ENCODE data around the gene TRIP12. TPM values are rescaled to one million over a fixed set of nuclear protein-coding genes. Genes with fewer than 3 reads are reported as not detected.
"Not testable (repeated sequence)": the region's sequence is repeated elsewhere in the genome, so short reads cannot be mapped to it uniquely, and the experiment has no call there.

The TRIP12 gene
- polyA plus RNA-seq, 10 donors = 137 to 246 (median 174) TPM

DNA sequence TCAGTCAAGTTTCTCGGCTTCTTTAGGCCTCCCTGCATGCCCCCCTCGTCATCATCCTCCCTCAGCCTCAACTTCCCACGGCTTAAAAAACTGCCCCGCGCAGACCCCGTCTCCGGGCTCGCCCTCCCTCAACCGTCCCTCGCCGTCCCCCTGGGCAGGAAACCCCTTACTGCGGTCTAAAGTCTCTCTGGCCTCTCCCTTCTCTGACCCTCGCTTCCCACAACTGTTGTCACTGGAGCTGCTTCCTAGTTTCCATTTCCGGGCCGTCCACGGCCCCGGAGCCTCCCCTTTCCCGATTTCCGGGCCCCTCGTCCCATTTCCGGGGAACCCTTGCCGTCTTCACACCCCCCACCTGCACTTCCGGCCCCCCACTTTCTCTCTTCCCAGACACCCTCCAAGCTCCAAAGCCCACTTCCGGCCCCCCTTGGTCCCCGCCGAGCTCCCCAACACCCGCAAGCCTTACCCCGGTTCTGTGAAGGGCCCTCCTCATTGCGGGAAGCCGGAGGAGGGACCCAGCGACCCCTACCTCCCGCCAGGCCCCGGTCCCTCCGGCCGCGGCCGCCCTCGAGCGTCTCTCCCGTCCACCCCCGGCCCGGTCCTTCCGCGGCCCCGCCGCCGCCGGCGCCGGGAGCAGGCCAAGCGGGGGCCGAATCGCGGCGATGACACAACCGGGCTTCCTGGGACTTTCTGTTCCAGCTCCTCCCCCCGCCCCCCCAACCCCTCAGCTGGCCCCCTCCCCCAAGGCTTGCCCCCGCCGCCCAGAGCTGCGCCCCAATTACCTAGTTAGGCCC is 513 bp downstream of the TRIP12 start:
- DNase-seq = peak; percentile 54 to 88 (median 83)

DNA sequence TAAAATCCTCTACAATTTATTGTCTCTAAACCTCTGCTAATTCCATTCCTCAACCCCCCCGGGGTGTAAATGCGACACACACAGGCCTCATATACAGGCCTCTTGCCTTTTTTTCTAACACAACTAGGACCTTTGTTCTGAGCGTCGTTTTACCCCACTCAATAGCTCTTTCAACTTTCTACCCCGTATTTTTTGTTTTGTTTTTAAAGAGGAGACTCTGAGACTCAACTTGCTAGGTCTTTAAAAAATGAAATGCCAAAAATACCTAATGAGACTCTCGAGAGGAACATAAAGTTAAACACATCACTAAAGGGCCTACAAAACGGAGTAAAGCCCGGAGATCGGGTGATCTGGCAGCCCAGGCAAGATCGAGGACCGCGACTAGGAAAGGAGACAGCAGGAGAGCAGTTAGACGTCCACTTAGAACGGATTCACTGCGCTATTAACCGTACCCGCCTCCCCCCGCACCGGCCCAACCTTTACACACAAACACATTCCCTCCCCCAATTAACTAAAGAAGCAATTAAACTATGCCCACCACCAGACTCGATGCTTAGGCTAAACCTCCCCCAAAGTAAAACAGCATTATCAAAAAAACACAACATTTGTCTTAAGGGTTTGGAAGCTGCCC is 1.7 kb downstream of the TRIP12 start:
- DNase-seq = peak in 1 of 3 donors; percentile 14

DNA sequence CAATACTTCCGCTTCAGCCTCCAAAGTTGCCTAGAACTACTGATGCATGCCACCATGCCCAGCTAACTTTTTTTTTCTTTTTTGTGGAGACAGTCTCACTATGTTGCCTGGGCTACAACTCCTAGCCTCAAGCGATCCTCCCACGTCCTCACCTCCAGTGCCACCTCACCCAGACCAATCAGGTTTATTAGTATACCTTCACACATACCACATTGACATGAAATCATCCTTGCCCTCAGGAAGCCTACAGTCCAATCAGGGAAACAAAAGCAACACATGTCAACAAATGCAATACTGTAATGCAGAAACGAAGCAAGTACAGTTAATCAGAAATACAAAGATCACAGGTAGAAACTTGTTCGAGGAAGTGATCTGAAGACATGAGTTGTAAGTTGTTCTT is 4.0 kb downstream of the TRIP12 start:
- DNase-seq = no peak

DNA sequence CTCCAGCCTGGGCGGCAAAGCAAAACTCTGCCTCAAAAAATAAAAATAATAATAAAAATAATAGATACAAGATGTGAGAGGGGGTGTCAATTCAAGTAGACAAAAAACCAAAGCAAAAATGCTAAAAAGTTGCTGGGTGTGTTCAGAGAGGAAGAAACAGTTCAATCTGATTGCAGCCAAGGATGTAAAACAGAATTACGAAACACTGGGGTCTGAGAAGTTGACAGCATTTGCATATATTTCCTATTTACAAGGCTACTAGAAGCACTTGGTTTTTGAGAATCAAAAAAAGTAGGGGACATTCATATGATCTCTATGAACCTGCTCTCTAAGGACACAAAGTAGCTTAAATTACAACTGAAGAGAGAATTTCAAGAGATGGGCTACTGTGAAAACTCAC is 7.6 kb downstream of the TRIP12 start:
- DNase-seq = no peak

DNA sequence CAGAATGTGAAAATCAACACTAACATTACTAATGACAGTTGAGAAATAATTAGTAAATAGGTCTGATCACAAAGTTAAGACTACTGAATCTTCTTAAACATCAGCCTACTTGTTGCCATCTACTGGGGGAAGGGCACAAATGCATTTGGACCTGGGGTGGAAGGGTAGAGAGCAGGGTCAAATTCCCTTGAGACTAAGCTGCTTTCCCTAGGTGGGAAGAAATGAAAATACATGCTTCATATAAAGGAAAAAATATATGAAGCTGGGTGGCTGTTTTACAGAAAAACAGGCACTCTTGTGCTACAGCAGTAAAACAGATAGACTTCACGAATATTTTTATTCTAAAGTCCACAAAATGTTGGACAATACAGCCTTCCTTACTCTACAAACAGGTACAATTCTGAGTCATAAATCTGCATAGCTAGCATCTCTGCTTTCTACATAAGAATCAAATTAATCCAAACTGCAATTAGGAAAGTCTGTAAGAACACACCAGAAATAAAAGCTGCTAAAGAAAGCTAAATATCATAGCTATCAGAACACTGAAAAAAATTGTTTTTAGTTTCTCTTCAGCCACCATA is 10.9 kb downstream of the TRIP12 start:
- DNase-seq = no peak

DNA sequence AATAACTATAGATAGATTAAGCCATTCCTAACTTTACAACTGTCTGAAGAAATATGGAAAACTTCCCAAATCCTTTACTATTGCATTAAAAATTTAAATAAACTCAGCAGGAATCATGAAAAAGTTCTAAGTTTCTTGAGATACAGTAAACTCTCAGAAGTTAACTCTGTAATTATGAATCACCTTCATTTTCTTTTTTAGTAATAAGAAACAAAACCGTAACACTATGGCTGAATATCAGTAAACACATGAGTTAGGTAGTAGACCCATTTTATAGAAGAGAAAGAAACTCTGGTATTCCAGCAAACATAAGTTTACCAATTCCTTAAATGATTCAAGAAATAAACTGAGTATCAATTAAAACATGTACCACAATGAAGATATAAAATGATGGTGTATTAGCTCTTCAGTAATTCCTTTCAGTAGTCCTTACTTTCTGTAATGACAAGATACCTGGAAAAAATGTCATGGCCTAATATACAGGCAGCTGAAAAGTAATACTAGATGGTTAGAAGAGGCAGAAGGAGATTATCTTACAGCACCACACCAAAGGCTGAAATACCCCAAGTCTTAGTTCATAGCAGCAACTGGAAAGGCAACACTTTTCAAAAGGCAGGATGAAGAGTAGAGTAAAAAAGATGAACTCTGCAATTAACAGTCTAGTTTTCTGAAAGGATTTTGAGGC is 11.5 kb downstream of the TRIP12 start:
- no peak for DNase-seq

DNA sequence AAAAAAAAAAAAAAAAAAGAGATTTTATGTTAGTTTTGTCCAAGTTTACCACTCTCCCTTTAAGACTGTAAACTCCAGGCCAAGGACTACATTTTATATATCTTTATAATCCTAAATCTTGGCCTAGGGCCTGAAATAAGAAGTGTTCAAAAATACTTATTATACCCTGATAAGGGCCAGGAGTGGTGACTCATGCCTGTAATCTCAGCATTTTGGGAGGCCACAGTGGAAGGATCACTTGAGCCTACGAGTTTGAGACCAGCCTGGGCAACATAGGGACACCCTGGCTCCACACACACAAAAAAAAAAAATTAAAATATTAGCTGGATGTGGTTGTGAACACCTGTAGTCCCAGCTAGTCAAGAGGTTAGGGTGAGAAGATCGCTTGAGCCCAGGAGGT is 12.7 kb downstream of the TRIP12 start:
- DNase-seq = no peak

DNA sequence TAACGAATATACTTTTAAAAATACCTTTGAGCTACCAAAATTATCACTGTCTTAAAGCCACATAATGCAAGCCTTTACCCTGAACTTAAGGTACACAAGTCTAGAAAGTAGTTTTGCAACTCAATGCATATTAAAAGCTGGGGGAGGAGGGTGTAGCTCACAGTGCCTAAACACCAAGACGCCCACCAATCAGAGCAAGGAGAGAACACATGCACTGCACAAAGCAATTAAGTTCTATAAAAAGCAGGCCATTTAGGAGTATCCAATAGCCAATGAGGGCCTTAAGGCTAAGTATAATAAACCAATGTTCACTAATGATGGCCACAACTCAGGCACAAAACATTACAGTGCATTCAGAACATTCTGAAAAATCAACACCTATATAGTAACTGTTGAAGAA is 16.2 kb downstream of the TRIP12 start:
- DNase-seq = no peak

DNA sequence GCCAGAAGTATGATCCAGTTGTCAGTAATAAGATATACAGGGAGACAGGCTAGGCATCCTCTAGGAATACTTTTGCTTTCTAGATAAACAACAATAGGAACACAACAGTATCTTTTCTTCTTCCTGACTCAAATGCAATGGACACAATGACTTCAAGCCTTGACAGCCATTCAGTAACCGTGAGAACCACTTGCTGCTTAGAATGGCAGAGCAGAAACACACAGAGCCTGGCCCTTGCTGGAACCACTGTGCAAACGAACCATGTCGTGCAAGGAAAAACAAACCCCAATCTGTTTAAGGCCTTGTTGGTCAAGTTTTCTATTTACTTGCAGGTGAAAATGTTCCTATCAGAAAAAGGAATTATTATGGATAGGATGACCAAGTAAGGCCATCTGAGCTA is 18.8 kb downstream of the TRIP12 start:
- no peak for DNase-seq

DNA sequence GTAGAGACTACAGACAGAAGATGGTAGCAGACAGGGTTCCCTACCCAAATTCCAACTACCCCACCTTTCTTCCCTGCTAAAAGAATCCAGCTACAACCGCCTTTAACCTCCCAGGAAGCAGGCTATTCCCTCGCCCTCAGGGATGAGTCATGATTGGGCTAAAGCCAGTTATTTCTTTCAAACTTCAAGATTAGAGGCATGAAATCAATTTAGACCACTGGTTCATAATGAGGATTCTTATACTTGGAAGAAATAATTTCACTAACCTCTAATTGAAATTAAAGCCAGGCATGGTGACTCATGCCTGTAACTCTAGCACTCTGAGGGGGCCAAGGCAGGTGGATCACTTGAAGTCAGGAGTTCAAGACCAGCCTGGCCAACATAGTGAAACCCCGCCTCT is 20.0 kb downstream of the TRIP12 start:
- peak in 2 of 3 donors; percentile 30 to 73 for DNase-seq

DNA sequence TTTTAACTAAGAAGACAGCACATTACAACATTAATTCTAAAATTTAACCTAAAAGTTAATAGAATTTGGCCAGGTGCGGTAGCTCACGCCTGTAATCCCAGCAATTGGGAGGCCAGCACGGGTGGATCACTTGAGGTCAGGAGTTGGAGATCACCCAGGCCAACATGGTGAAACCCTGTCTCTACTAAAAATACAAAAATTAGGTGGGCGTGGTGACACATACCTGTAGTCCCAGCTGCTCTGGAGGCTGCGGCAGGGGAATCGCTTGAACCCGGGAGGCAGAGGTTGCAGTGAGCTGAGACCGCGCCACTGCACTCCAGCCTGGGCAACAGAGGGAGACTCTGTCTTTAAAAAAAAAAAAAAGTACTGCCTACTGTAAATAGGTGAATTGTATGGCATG is 21.3 kb downstream of the TRIP12 start:
- not testable (repeated sequence) for DNase-seq

DNA sequence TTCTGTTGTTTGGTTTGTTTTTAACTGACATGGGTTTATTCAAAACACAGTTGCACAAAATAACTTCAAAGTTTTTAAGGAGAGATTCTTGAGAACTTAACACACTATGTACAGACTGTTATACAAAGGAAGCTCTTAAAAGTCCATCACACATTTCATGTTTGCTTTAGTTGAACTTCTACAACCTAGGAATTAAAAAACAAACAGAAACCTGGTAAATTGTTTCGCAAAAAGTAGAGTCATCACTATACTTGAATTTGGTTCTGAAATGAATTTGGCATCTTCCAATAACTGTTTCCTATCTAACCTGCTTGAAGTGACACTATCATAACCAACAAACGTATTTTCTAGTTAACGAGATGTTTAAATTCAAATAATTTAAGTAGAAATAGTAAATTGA is 21.8 kb downstream of the TRIP12 start:
- DNase-seq = no peak

DNA sequence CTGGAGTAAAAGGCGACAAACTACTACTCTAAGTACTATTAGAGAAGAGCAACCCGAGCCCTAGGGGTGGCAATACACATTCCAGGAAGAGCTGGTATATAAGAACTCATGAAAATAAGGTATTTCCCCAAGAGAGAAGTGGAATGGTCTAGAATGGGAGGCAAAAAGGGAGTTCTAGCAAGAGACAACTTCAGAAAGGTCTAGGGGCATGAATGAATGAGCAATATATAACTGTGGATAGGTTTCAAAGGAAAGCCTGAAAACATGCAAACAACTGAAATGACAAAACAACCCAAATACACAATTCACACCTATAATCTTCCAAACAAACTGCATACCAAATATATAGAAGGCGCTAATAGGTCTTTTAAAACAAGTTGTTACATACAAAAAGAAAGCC is 22.2 kb downstream of the TRIP12 start:
- DNase-seq = no peak

DNA sequence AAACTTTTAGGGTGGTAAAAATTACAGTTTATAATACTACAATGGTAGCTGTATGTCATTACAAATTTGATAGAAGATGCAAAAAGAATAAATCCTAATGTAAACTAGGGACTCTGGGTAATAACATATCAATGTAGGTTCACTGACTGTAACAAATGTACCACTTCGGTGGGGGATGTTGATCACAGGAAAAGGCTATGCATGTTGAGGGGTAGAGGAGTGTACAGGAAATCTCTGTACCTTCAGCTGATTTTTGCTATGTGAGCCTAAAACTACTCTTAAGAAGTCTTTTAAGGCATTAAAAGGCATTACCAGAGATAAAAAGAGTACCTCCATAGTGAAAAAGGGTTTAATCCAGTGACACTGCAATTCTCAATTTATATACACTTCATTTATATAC is 25.0 kb downstream of the TRIP12 start:
- no peak for DNase-seq

DNA sequence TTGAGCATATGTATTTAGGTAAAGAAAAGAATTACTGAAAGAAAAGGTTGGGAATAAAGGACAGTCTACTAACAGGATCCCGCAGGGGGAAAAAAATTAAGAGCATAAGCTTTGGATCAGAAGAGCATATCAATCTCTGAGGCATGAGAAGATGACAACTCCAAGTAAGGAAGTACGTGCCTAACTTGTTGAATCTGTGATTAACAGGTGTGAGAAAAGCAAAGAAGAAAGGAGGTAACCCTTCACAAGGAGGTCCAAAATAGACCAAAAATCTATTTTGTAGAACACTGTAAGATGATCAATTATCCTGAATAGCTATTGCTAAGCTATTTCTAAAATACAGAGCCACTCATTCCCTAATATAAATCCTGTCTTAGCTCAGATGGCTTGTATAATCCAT is 32.8 kb downstream of the TRIP12 start:
- DNase-seq = no peak

DNA sequence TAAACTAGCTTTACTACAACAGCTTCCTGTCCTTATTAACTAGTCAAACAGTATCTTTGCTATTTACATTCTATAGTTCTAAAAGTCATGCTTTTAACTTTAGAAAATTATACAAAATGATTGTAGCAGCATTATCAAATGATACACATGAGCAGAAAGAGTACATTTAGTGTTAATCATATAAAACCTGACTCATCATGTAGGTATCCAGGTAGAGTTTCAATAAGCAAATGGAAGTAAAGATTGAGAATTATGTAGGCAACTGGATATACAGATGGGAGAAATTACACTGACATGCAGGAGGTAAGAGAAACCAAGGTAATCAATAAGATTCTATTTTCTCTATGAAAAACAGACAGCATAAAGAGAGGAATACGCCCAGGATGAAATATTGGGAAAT is 33.8 kb downstream of the TRIP12 start:
- DNase-seq = no peak

DNA sequence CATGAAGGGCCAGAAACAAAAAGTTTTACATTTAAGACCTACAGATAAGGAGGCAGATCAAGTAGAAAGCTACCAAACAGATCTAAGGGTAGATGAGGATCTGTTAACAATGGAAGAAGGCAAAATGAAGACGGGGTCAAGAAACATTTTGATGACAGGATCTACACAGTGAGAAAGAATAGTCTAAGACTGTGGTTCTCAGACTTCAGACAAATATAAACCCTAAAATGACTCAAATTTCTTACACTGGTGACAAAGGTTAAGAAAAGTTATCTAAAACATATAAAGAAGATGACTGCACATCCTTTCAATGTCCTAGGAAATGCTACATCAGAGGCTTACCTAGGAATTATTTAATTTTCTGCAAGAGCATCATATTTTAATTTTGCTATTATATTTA is 34.4 kb downstream of the TRIP12 start:
- no peak for DNase-seq

DNA sequence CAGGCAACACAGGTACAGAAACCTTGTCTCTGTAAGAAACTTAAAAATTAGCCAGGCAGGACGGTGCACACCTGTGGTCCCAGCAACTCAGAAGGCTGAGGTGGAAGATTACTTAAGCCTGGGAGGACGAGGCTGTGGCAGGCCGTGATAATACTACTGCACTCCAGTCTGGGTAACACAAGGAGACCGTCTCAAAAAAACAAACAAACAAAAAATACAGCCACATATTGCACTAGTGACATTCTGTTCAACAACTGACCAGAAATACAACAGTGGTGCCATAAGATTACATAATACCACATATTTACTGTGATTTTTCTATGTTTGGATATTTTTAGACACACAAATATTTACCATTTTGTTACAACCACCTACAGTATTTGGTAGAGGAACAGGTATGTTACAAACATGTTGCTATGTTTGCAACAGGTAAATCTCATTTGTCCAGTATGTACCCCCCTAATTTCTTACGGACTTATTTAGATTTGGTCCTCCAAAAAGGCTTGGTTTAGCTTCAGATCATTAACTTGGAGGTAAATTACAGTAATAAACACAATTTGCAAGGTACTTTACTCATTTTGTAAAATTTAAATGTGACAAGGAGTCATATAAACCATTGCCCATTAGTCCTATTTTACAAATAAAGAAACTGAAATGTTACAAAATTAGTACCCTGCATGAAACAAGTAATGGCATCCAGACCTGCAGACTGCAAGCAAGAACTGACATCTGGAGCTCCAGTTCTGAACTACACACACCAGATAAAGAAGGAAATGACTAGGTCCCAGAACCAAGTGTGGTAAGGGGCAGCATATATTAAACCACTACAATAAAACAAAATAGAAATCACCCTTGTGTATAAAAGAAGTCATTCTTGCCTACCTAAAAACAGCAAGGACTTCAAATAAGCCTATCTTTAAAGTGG is 36.8 kb downstream of the TRIP12 start:
- DNase-seq = no peak

DNA sequence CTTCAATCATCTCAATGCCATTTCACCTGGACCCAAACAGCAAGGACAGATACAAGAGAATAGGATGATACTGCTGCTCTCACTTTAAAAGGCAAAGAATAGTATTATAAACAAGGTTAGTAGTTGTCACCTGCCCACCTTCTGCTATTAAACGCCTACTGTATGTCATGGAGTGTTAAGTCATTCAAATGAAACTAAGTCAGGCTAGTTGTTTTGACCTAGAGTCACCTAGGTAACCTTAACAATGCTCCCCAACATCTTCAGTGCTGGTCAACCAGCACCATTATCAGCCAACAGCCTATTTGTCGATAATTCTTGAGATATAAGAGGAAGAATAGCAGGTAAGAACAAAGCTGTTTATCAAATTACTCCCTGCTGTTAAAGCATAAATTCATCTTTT is 39.2 kb downstream of the TRIP12 start:
- DNase-seq = no peak

DNA sequence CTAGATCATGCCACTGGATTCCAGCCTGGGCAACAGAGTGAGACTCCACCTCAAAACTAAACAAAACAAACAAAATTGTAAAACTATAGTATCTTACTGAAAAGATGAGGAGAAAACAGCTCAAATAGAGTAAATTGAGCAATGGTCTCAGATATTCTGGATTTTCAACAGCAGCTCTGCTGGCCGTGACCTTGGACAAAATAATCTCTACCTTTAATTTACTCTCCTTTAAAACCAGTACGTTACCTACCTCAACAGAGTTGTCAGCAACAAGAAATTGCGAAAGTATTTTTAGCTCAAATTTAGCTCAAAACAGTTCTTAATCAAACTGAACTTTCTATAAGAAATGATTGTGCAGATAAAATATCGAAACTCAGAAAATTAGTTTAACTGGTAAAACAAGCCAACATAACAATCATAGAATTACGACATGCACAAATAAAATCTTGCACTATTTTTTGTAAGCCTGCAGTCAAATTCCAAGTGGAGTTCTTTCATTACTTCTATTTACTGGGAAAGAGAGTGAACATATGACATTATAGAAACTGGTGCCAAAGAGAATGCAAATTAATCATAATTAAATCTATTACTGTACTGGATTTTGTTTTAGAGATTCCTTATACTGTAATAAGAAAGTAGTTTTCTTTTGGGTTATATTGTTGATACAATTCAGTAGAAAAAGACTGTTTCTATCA is 40.8 kb downstream of the TRIP12 start:
- DNase-seq = no peak
